Activated T-cell treated with anti-CD3 and anti-CD28 coated beads for 24 hours (primary cell): Measurements from ENCODE around the gene TENT5A.

ENCODE experiments used
- DNase-seq: peaks from one replicate; pipeline ENCODE4 v3.0.0-alpha.2; 2020; ENCODE audit warnings: low read depth

TENT5A gene

GRCh38 chr6:81713205-81713604 lies 39.3 kb downstream of the TENT5A start:
- no peak for DNase-seq

- no peak for DNase-seq
Measured at GRCh38 chr6:81708113-81708699, 44.3 kb downstream of the TENT5A start.

GRCh38 chr6:81704700-81705099 lies 47.8 kb downstream of the TENT5A start:
- DNase-seq: no peak

- no peak for DNase-seq
Measured at GRCh38 chr6:81700414-81700813, 52.1 kb downstream of the TENT5A start.

- no peak for DNase-seq
Measured at GRCh38 chr6:81697559-81697958, 54.9 kb downstream of the TENT5A start.

- DNase-seq: no peak
Measured at GRCh38 chr6:81696524-81696923, 56.0 kb downstream of the TENT5A start.
